GM12878 (cell line): ENCODE results near the gene SUCO. TPM values are rescaled to one million over a fixed set of nuclear protein-coding genes. Genes with fewer than 3 reads are reported as not detected.
A peak's percentile ranks its signal among the peaks of the same experiment; 100 is the strongest.

Experiments
- ATF7 ChIP-seq: fragments of 450-650 bp; IDR thresholded peaks from 2 replicates; pipeline ENCODE4 v1.6.1; 2016; ENCODE audit warnings: low read depth, mild to moderate bottlenecking
- BHLHE40 ChIP-seq, 2 experiments: fragments of 450-650 bp in 1 of 2; IDR thresholded peaks; 2 replicates each; pipeline ENCODE4 v1.6.1; 2011 to 2017; ENCODE audit warnings: low read depth in 2 of 2, borderline replicate concordance in 1 of 2, improper control_type of control experiment in 1 of 2, low read length in 1 of 2, mild to moderate bottlenecking in 1 of 2
- CHD2 ChIP-seq: IDR thresholded peaks from 2 replicates; pipeline ENCODE4 v1.6.1; 2011; ENCODE audit warnings: low read depth, low read length, improper control_type of control experiment, borderline replicate concordance
- EZH2 ChIP-seq: IDR thresholded peaks from 2 replicates; pipeline ENCODE4 v1.6.1; 2012; ENCODE audit warnings: low read depth, mild to moderate bottlenecking, control low read depth, inconsistent platforms, low read length, borderline replicate concordance; ENCODE audit not compliant: control insufficient read depth
- FOS ChIP-seq: IDR thresholded peaks from 3 replicates; pipeline ENCODE4 v1.6.1; 2011; ENCODE audit warnings: borderline replicate concordance; ENCODE audit not compliant: insufficient read length; ENCODE audit errors: extremely low read depth
- FOXK2 ChIP-seq: fragments of 450-650 bp; IDR thresholded peaks from 2 replicates; pipeline ENCODE4 v1.6.1; 2017; ENCODE audit warnings: mild to moderate bottlenecking, moderate library complexity
- IKZF1 ChIP-seq: fragments of 450-650 bp; conservative IDR thresholded peaks from 2 replicates; pipeline ENCODE4 v1.6.1; 2017; ENCODE audit warnings: antibody characterized with exemption, mild to moderate bottlenecking
- KLF5 ChIP-seq: fragments of 450-650 bp; IDR thresholded peaks from 2 replicates; pipeline ENCODE4 v1.6.1; 2014; ENCODE audit warnings: mild to moderate bottlenecking; ENCODE audit not compliant: partially characterized antibody
- MLLT1 ChIP-seq: fragments of 450-650 bp; IDR thresholded peaks from 2 replicates; pipeline ENCODE4 v1.6.1; 2016; ENCODE audit warnings: mild to moderate bottlenecking
- NBN ChIP-seq: fragments of 450-650 bp; IDR thresholded peaks from 2 replicates; pipeline ENCODE4 v1.6.1; 2016
- NFIC ChIP-seq: IDR thresholded peaks from 2 replicates; pipeline ENCODE4 v1.6.1; 2012; ENCODE audit warnings: low read depth, mild to moderate bottlenecking, inconsistent platforms, low read length, moderate library complexity
- NR2C2 ChIP-seq: IDR thresholded peaks from 2 replicates; pipeline ENCODE4 v1.6.1; 2011; ENCODE audit warnings: borderline replicate concordance, low read depth; ENCODE audit not compliant: control insufficient read depth, insufficient read length
- PKNOX1 ChIP-seq: fragments of 450-650 bp; IDR thresholded peaks from 2 replicates; pipeline ENCODE4 v1.6.1; 2016; ENCODE audit warnings: mild to moderate bottlenecking
- PML ChIP-seq: IDR thresholded peaks from 2 replicates; pipeline ENCODE4 v1.6.1; 2012; ENCODE audit warnings: low read length, inconsistent platforms
- POLR2A ChIP-seq: IDR thresholded peaks from 2 replicates; pipeline ENCODE4 v1.6.1; 2011; ENCODE audit warnings: low read depth, mild to moderate bottlenecking, low read length
- RAD21 ChIP-seq: IDR thresholded peaks from 2 replicates; pipeline ENCODE4 v1.6.1; 2011; ENCODE audit warnings: mild to moderate bottlenecking, low read depth, low read length, moderate library complexity; ENCODE audit not compliant: insufficient read depth
- RUNX3 ChIP-seq: IDR thresholded peaks from 2 replicates; pipeline ENCODE4 v1.6.1; 2012; ENCODE audit warnings: low read length, inconsistent platforms
- SMARCA5 ChIP-seq: fragments of 450-650 bp; IDR thresholded peaks from 2 replicates; pipeline ENCODE4 v1.6.1; 2017; ENCODE audit warnings: mild to moderate bottlenecking
- SP1 ChIP-seq: IDR thresholded peaks from one replicate; pipeline ENCODE4 v1.6.1; 2011; ENCODE audit warnings: low read depth, low read length
- SREBF1 ChIP-seq: IDR thresholded peaks from 2 replicates; pipeline ENCODE4 v1.6.1; 2012; ENCODE audit warnings: mild to moderate bottlenecking, low read length
- SUPT20H ChIP-seq: IDR thresholded peaks from 2 replicates; pipeline ENCODE4 v1.6.1; 2011; ENCODE audit warnings: low read depth, mild to moderate bottlenecking, low read length, moderate library complexity, borderline replicate concordance; ENCODE audit not compliant: control insufficient read depth
- polyA plus RNA-seq, 11 experiments: library from polyadenylated mRNA; depleted of rRNA in 4 of 11; unstranded in 6 of 11; stranded (reverse) in 5 of 11; fragments of >200 nt; fragmentation: Nextera tagmentation in 4 of 11; fragmentation: Illumina TruSeq in 1 of 11; extraction: Ambion mirVana in 4 of 11; extraction: Trizol in 1 of 11; gene quantifications; 1 replicate in 1 of 11; 2 replicates in 10 of 11; pipeline versions ENCODE4 v1.2.1 to v1.2.3, GENCODE V29; 2011 to 2016; ENCODE audit warnings: inconsistent platforms in 2 of 11, missing spikeins in 2 of 11, low read depth in 1 of 11
- total RNA-seq, 4 experiments: library from RNA; depleted of rRNA in 3 of 4; stranded (reverse); fragments of >200 nt in 3 of 4; fragmentation: Illumina TruSeq in 1 of 4; extraction: Trizol in 1 of 4; gene quantifications; 2 replicates each; pipeline versions ENCODE4 v1.2.1 to v1.2.3, GENCODE V29; 2013 to 2021
- TF ChIP-seq, protein P1 (sequence below): IDR thresholded peaks from 2 replicates; pipeline ENCODE4 v1.6.1; 2012; ENCODE audit warnings: mild to moderate bottlenecking, low read depth, low read length
- TF ChIP-seq, protein P2 (sequence below): fragments of 450-650 bp; IDR thresholded peaks from 2 replicates; pipeline ENCODE4 v1.6.1; 2018; ENCODE audit warnings: mild to moderate bottlenecking, low read depth, moderate library complexity; ENCODE audit not compliant: partially characterized antibody

SUCO gene
- total and polyA plus RNA-seq, 10 of the 15 experiments (the other 5 are each of a cell fraction or from before 2014, with no cell fraction given) = 1.7 to 15.3 (median 8.4) TPM

DNA sequence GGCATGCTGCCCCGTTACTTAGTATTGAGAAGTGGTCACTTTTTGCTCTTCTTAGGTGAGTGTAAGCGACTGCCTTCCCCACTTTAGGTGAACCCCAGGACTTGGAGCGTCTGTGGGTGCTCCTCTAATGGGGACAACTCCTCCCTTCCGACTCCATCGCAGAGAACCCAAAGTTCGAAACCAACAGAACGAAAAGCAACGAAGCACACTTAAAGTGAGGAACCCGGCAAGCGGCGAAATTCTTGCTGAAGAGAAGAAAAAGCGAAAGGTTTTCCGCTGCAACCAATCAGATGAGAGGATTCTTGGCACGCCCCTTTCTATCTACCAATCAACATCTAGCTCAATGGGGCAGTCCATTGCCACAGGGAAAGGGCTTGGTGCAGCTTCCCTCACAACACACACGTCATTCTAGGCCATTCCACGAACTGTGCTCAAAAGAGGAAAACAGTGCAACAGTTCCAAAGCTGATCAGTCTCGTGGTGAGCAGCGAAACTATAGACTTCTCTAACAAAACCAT, 709 bp upstream of the SUCO start (continued):
- TF ChIP-seq, protein P1, sequence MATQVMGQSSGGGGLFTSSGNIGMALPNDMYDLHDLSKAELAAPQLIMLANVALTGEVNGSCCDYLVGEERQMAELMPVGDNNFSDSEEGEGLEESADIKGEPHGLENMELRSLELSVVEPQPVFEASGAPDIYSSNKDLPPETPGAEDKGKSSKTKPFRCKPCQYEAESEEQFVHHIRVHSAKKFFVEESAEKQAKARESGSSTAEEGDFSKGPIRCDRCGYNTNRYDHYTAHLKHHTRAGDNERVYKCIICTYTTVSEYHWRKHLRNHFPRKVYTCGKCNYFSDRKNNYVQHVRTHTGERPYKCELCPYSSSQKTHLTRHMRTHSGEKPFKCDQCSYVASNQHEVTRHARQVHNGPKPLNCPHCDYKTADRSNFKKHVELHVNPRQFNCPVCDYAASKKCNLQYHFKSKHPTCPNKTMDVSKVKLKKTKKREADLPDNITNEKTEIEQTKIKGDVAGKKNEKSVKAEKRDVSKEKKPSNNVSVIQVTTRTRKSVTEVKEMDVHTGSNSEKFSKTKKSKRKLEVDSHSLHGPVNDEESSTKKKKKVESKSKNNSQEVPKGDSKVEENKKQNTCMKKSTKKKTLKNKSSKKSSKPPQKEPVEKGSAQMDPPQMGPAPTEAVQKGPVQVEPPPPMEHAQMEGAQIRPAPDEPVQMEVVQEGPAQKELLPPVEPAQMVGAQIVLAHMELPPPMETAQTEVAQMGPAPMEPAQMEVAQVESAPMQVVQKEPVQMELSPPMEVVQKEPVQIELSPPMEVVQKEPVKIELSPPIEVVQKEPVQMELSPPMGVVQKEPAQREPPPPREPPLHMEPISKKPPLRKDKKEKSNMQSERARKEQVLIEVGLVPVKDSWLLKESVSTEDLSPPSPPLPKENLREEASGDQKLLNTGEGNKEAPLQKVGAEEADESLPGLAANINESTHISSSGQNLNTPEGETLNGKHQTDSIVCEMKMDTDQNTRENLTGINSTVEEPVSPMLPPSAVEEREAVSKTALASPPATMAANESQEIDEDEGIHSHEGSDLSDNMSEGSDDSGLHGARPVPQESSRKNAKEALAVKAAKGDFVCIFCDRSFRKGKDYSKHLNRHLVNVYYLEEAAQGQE = no peak
- TF ChIP-seq FOXK2 (peak; percentile 95), PML (0 out of 2 replicates have a peak, but pooled peaks have one; percentile 52), NBN (peak; percentile 80), FOS (peak; percentile 55), IKZF1 (peak; percentile 89), BHLHE40 (IDR thresholded peaks at IDR 0.05; ENCODE audit: borderline replicate concordance in 1 of 2, low read depth in 2 of 2, low read length in 1 of 2) (peak; percentile 69 to 75; a peak in 3 of 4 replicates), SREBF1 (peak; percentile 82), NR2C2 (no peak), EZH2 (no peak), ATF7 (peak; percentile 100), RUNX3 (no peak), RAD21 (no peak), SUPT20H (no peak), MLLT1 (peak; percentile 69; the same call in 1 of the 2 replicates), CHD2 (peak; percentile 52; the same call in 1 of the 2 replicates), NFIC (peak; percentile 33; the same call in 1 of the 2 replicates), PKNOX1 (0 out of 2 replicates have a peak, but pooled peaks have one; percentile 35), SMARCA5 (no peak), SP1 (peak; percentile 93), POLR2A (peak; percentile 74), KLF5 (peak; percentile 97)
- TF ChIP-seq, protein P2, sequence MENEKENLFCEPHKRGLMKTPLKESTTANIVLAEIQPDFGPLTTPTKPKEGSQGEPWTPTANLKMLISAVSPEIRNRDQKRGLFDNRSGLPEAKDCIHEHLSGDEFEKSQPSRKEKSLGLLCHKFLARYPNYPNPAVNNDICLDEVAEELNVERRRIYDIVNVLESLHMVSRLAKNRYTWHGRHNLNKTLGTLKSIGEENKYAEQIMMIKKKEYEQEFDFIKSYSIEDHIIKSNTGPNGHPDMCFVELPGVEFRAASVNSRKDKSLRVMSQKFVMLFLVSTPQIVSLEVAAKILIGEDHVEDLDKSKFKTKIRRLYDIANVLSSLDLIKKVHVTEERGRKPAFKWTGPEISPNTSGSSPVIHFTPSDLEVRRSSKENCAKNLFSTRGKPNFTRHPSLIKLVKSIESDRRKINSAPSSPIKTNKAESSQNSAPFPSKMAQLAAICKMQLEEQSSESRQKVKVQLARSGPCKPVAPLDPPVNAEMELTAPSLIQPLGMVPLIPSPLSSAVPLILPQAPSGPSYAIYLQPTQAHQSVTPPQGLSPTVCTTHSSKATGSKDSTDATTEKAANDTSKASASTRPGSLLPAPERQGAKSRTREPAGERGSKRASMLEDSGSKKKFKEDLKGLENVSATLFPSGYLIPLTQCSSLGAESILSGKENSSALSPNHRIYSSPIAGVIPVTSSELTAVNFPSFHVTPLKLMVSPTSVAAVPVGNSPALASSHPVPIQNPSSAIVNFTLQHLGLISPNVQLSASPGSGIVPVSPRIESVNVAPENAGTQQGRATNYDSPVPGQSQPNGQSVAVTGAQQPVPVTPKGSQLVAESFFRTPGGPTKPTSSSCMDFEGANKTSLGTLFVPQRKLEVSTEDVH = peak; percentile 73
